IMR-90 (cell line): ENCODE results near the gene DCAF5.

Experiments used
- NFE2L2 ChIP-seq: fragments of 150-350 bp; IDR thresholded peaks from 2 replicates; pipeline ENCODE4 v1.6.1; 2016; ENCODE audit warnings: low read depth, mild to moderate bottlenecking, low read length
- POLR2A ChIP-seq: IDR thresholded peaks from 2 replicates; pipeline ENCODE4 v1.6.1; 2012; ENCODE audit warnings: mild to moderate bottlenecking, low read depth, low read length
- RAD21 ChIP-seq: IDR thresholded peaks from 2 replicates; pipeline ENCODE4 v1.6.1; 2012; ENCODE audit warnings: low read length, improper control_type of control experiment
- USF2 ChIP-seq: fragments of 150-350 bp; IDR thresholded peaks from 2 replicates; pipeline ENCODE4 v1.6.1; 2017; ENCODE audit warnings: mild to moderate bottlenecking, antibody characterized with exemption, low read length, low read depth
- TF ChIP-seq, protein P1 (sequence below): conservative IDR thresholded peaks from 2 replicates; pipeline ENCODE4 v1.5.1; 2012; ENCODE audit warnings: mild to moderate bottlenecking, low read depth, low read length, improper control_type of control experiment

DNA sequence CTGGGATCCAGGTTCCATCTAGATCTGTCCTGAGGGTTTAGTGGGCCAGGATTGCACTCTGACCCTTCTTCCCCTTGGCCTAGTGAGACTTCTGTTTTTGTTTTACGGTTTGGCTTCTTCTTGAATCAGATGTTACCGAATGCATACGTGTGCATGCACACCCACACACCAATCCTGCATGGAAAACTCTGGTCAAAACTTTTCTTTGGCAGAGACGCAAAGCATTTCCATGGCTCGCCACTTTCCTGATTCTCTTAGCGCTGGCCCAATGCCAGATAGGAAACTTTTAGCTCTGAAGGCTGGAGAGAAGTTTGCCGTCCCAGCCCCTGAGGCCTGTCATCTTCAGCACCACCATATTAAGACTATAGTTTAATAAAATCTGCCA, 106.5 kb downstream of the DCAF5 start:
- TF ChIP-seq RAD21 = no peak
- TF ChIP-seq, protein P1, sequence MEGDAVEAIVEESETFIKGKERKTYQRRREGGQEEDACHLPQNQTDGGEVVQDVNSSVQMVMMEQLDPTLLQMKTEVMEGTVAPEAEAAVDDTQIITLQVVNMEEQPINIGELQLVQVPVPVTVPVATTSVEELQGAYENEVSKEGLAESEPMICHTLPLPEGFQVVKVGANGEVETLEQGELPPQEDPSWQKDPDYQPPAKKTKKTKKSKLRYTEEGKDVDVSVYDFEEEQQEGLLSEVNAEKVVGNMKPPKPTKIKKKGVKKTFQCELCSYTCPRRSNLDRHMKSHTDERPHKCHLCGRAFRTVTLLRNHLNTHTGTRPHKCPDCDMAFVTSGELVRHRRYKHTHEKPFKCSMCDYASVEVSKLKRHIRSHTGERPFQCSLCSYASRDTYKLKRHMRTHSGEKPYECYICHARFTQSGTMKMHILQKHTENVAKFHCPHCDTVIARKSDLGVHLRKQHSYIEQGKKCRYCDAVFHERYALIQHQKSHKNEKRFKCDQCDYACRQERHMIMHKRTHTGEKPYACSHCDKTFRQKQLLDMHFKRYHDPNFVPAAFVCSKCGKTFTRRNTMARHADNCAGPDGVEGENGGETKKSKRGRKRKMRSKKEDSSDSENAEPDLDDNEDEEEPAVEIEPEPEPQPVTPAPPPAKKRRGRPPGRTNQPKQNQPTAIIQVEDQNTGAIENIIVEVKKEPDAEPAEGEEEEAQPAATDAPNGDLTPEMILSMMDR = no peak
- no peak for TF ChIP-seq POLR2A
- TF ChIP-seq USF2 = no peak
- TF ChIP-seq NFE2L2 = no peak
